A549 treated with CORT108297 at 1 μM for 4 hours (cell line): ENCODE data around the gene TMEM161B. TPM values are rescaled to one million over a fixed set of nuclear protein-coding genes. Genes with fewer than 3 reads are reported as not detected.

Source experiments
- total RNA-seq: library from RNA; stranded (reverse); fragments of 200-300 nt; extraction: Qiagen RNA extraction; gene quantifications from 5 replicates; pipeline ENCODE4 v1.2.3, GENCODE V29; 2022

Gene TMEM161B
- 7.1 to 10.3 TPM (median 9.1 TPM) in 5 replicates for total RNA-seq

GRCh38 chr5:88268385-88269184, at the start of gene TMEM161B:
Gene TMEM161B (minus strand): TSS chr5:88268845. CDS start chr5:88268723, 122 bp downstream.

